C1 segment of cervical spinal cord (tissue), 14 donors: Measurements from ENCODE around the gene SMARCB1.

Source experiments
- DNase-seq, 14 donors: peaks; one replicate each; lab custom pipeline; 2025; lab: John Stamatoyannopoulos, UW

SMARCB1 gene

GRCh38 chr22:23780146-23780748, 6.5 kb upstream of the SMARCB1 start:
- DNase-seq: no peak

- DNase-seq: peak in 12 of 14 donors; percentile 41 to 86 (median 74)
These were observed 5.7 kb upstream of the SMARCB1 start for GRCh38 chr22:23781065-23781464.

GRCh38 chr22:23781511-23782183, 5.1 kb upstream of the SMARCB1 start:
- peak in 2 of 14 donors; percentile 10 to 63 for DNase-seq

- no peak for DNase-seq
These were observed 4.5 kb upstream of the SMARCB1 start for GRCh38 chr22:23782252-23782651.

- no peak for DNase-seq
These were observed 4.1 kb upstream of the SMARCB1 start for GRCh38 chr22:23782703-23783102.

GRCh38 chr22:23783265-23784150, 3.3 kb upstream of the SMARCB1 start:
- no peak for DNase-seq

GRCh38 chr22:23784215-23784732, 2.5 kb upstream of the SMARCB1 start:
- no peak for DNase-seq

GRCh38 chr22:23786261-23786710, 480 bp upstream of the SMARCB1 start:
- DNase-seq: no peak

- DNase-seq: no peak
These were observed 782 bp downstream of the SMARCB1 start for GRCh38 chr22:23787600-23787896.

- no peak for DNase-seq
These were observed 1.1 kb downstream of the SMARCB1 start for GRCh38 chr22:23787910-23788309.

- DNase-seq: no peak
These were observed 2.4 kb downstream of the SMARCB1 start for GRCh38 chr22:23789121-23789520.

GRCh38 chr22:23789638-23790037, 2.9 kb downstream of the SMARCB1 start:
- DNase-seq: peak in 1 of 14 donors; percentile 19

GRCh38 chr22:23790819-23791737, 4.3 kb downstream of the SMARCB1 start:
- peak in 1 of 14 donors; percentile 28 for DNase-seq

GRCh38 chr22:23791738-23792645, 5.2 kb downstream of the SMARCB1 start:
- no peak for DNase-seq

GRCh38 chr22:23793326-23793725, 6.6 kb downstream of the SMARCB1 start:
- no peak for DNase-seq

- DNase-seq: no peak
These were observed 9.7 kb downstream of the SMARCB1 start for GRCh38 chr22:23796461-23796860.

GRCh38 chr22:23800297-23801237, 13.8 kb downstream of the SMARCB1 start:
- DNase-seq: no peak

GRCh38 chr22:23801238-23801821, 14.6 kb downstream of the SMARCB1 start:
- DNase-seq: no peak
